ENCODE data around the gene IFNG-AS1.

IFNG-AS1 gene

GRCh38 chr12:67952787-67953186, 36.5 kb upstream of the IFNG-AS1 start:
- Histone ChIP-seq H3K4me3 (ENCODE audit: low read depth, low read length, poor library complexity, severe bottlenecking) (no peak overlapping the region), H2AFZ (ENCODE audit: low read length) (no peak overlapping the region), H3K27ac (ENCODE audit: low read depth, low read length, poor library complexity, severe bottlenecking) (no peak overlapping the region), H3K4me1 (ENCODE audit: insufficient read depth, low read length, severe bottlenecking) (no peaks in the 10 kb centered on the region), H3K9ac (ENCODE audit: low read length) (no peak overlapping the region), H3K9me2 (ENCODE audit: low read depth, low read length) (no peaks in the 10 kb centered on the region), H3K27me3 (ENCODE audit: insufficient read depth, low read length) (no peaks in the 10 kb centered on the region), H3F3A (ENCODE audit: insufficient read depth, low read length) (no peaks in the 10 kb centered on the region), H3K36me3 (ENCODE audit: insufficient read depth, low read length) (no peaks in the 10 kb centered on the region), H3K4me2 (ENCODE audit: low read length) (no peak overlapping the region), H3K79me2 (ENCODE audit: insufficient read depth, low read length) (no peaks in the 10 kb centered on the region), H4K20me1 (ENCODE audit: insufficient read depth, low read length) (no peaks in the 10 kb centered on the region), H3K9me3 (ENCODE audit: low read length) (no peaks in the 10 kb centered on the region)
- TF ChIP-seq CTCF (IDR thresholded peaks at IDR 0.05; ENCODE audit: low read length), result no peak
- TF ChIP-seq EZH2 (IDR thresholded peaks at IDR 0.05; ENCODE audit: borderline replicate concordance, low read length), result no peak

GRCh38 chr12:67957383-67957782, 31.9 kb upstream of the IFNG-AS1 start:
- no peaks in the 10 kb centered on the region for H3K9me3 ChIP-seq (ENCODE audit: low read length)
- no peak overlapping the region for H2AFZ ChIP-seq (ENCODE audit: low read length)
- H3K27me3 ChIP-seq (ENCODE audit: insufficient read depth, low read length), result no peaks in the 10 kb centered on the region; the same call in 1 of the 2 replicates
- H4K20me1 ChIP-seq (ENCODE audit: insufficient read depth, low read length), result no peaks in the 10 kb centered on the region
- no peak overlapping the region for H3K27ac ChIP-seq (ENCODE audit: low read depth, low read length, poor library complexity, severe bottlenecking)
- no peak for TF ChIP-seq CTCF (IDR thresholded peaks at IDR 0.05; ENCODE audit: low read length)
- no peak for TF ChIP-seq EZH2 (IDR thresholded peaks at IDR 0.05; ENCODE audit: borderline replicate concordance, low read length)
- no peak overlapping the region for H3K4me3 ChIP-seq (ENCODE audit: low read depth, low read length, poor library complexity, severe bottlenecking)
- no peaks in the 10 kb centered on the region for H3K9me2 ChIP-seq (ENCODE audit: low read depth, low read length)
- no peaks in the 10 kb centered on the region for H3F3A ChIP-seq (ENCODE audit: insufficient read depth, low read length)
- H3K4me1 ChIP-seq (ENCODE audit: insufficient read depth, low read length, severe bottlenecking), result no peaks in the 10 kb centered on the region
- H3K36me3 ChIP-seq (ENCODE audit: insufficient read depth, low read length), result no peaks in the 10 kb centered on the region
- no peaks in the 10 kb centered on the region for H3K79me2 ChIP-seq (ENCODE audit: insufficient read depth, low read length)
- H3K4me2 ChIP-seq (ENCODE audit: low read length), result no peak overlapping the region
- no peak overlapping the region for H3K9ac ChIP-seq (ENCODE audit: low read length)

- H3K27me3 ChIP-seq (ENCODE audit: insufficient read depth, low read length), result no peaks in the 10 kb centered on the region; the same call in 1 of the 2 replicates
- no peaks in the 10 kb centered on the region for H3F3A ChIP-seq (ENCODE audit: insufficient read depth, low read length)
- TF ChIP-seq EZH2 (IDR thresholded peaks at IDR 0.05; ENCODE audit: borderline replicate concordance, low read length) (no peak), CTCF (IDR thresholded peaks at IDR 0.05; ENCODE audit: low read length) (no peak)
- H3K4me3 ChIP-seq (ENCODE audit: low read depth, low read length, poor library complexity, severe bottlenecking), result no peak overlapping the region
- no peak overlapping the region for H3K27ac ChIP-seq (ENCODE audit: low read depth, low read length, poor library complexity, severe bottlenecking)
- no peaks in the 10 kb centered on the region for H3K79me2 ChIP-seq (ENCODE audit: insufficient read depth, low read length)
- H3K36me3 ChIP-seq (ENCODE audit: insufficient read depth, low read length), result no peaks in the 10 kb centered on the region
- no peak overlapping the region for H2AFZ ChIP-seq (ENCODE audit: low read length)
- H3K9me2 ChIP-seq (ENCODE audit: low read depth, low read length), result no peaks in the 10 kb centered on the region
- H4K20me1 ChIP-seq (ENCODE audit: insufficient read depth, low read length), result no peaks in the 10 kb centered on the region
- no peaks in the 10 kb centered on the region for H3K4me1 ChIP-seq (ENCODE audit: insufficient read depth, low read length, severe bottlenecking)
- no peak overlapping the region for H3K9ac ChIP-seq (ENCODE audit: low read length)
- no peaks in the 10 kb centered on the region for H3K9me3 ChIP-seq (ENCODE audit: low read length)
- H3K4me2 ChIP-seq (ENCODE audit: low read length), result no peak overlapping the region
Observed at GRCh38 chr12:67958187-67958586, 31.1 kb upstream of the IFNG-AS1 start.

Data from OCI-LY1 (cell line).